ENCODE data around the gene SLC16A9. TPM values are rescaled to one million over a fixed set of nuclear protein-coding genes. Genes with fewer than 3 reads are reported as not detected.

Gene SLC16A9
- total RNA-seq, 1 experiment from 2014 or later = 5.9 TPM

- BruUV-seq (replicated peaks) = no TSS peak
- ATAC-seq = no peak
- intact Hi-C loops (cut with micrococcal nuclease) = no loop called here
- no peak overlapping the region for H3K4me2 ChIP-seq (ENCODE audit: low read length)
- H2AFZ ChIP-seq (ENCODE audit: low read depth, low read length, poor library complexity, severe bottlenecking) = no peak overlapping the region
- H3K4me3 ChIP-seq (replicated peaks in 1 of 2; ENCODE audit: low read depth in 1 of 2, low read length in 2 of 2) = no peak overlapping the region
- TF ChIP-seq ZNF274 (IDR thresholded peaks at IDR 0.05; ENCODE audit: low read depth, low read length) (no peak), ZFX (IDR thresholded peaks at IDR 0.05) (no peak), FOSL1 (IDR thresholded peaks at IDR 0.05; ENCODE audit: low read depth) (no peak), TCF7L2 (IDR thresholded peaks at IDR 0.05; ENCODE audit: borderline replicate concordance, extremely low read depth, insufficient read depth, insufficient read length) (no peak), MAX (IDR thresholded peaks at IDR 0.05) (no peak), YY1 (IDR thresholded peaks at IDR 0.05; ENCODE audit: extremely low read depth, insufficient replicate concordance, low read depth, low read length) (no peak), POLR2AphosphoS5 (IDR thresholded peaks at IDR 0.05; ENCODE audit: low read depth, low read length) (no peak), REST (IDR thresholded peaks at IDR 0.05; ENCODE audit: low read depth) (no peak), SP1 (IDR thresholded peaks at IDR 0.05; ENCODE audit: low read depth) (no peak), SRF (IDR thresholded peaks at IDR 0.05; ENCODE audit: low read depth) (no peak), POLR2A (IDR thresholded peaks at IDR 0.05; ENCODE audit: borderline replicate concordance, extremely low read depth, insufficient read depth, insufficient read length) (no peak), JUND (IDR thresholded peaks at IDR 0.05) (no peak), EZH2phosphoT487 (IDR thresholded peaks at IDR 0.05; ENCODE audit: borderline replicate concordance) (no peak)
- H3K9me3 ChIP-seq (ENCODE audit: control insufficient read depth in 1 of 2, insufficient read depth in 1 of 2, low read depth in 1 of 2, low read length in 2 of 2) = no peaks in the 10 kb centered on the region
- H3K79me2 ChIP-seq (ENCODE audit: insufficient read depth, low read length) = no peaks in the 10 kb centered on the region
- no peaks in the 10 kb centered on the region for H3K9me2 ChIP-seq (ENCODE audit: insufficient read depth)
- POLR2A ChIA-PET = interaction anchor here (0.6 kb wide), 1 partner anchor 52 kb away, joined by 3 read pairs; no protein-coding TSS in a partner anchor
- no peaks in the 10 kb centered on the region for H3K36me3 ChIP-seq (ENCODE audit: control insufficient read depth in 1 of 2, insufficient read depth in 2 of 2, low read length in 2 of 2)
- H3K27me3 ChIP-seq (ENCODE audit: insufficient read depth, low read length) = no peaks in the 10 kb centered on the region
- no peak overlapping the region for H3K27ac ChIP-seq (ENCODE audit: low read depth, low read length)
- H4K20me1 ChIP-seq (ENCODE audit: insufficient read depth) = no peaks in the 10 kb centered on the region
- H3K4me1 ChIP-seq (ENCODE audit: control insufficient read depth in 1 of 2, insufficient read depth in 2 of 2, low read length in 2 of 2) = no peaks in the 10 kb centered on the region
- RAD21 ChIA-PET (ENCODE audit: low non-redundant PET in 1 of 2, low total read pairs in 2 of 2, uncharacterized antibody in 2 of 2, unreplicated experiment in 2 of 2) = no interaction called here
- no peak for DNase-seq (ENCODE audit: low read depth, low spot score)
- CTCF ChIA-PET = no interaction called here
- no peak overlapping the region for H3K9ac ChIP-seq (ENCODE audit: low read length)
Measured at GRCh38 chr10:59695637-59696036, 14.0 kb downstream of the SLC16A9 start.
